Measurements from ENCODE around the gene SFXN2. TPM values are rescaled to one million over a fixed set of nuclear protein-coding genes. Genes with fewer than 3 reads are reported as not detected.
A peak's percentile ranks its signal among the peaks of the same experiment; 100 is the strongest.

Gene SFXN2
- total RNA-seq, 2 experiments from 2014 or later, result 38.1 to 45.1 TPM

DNA sequence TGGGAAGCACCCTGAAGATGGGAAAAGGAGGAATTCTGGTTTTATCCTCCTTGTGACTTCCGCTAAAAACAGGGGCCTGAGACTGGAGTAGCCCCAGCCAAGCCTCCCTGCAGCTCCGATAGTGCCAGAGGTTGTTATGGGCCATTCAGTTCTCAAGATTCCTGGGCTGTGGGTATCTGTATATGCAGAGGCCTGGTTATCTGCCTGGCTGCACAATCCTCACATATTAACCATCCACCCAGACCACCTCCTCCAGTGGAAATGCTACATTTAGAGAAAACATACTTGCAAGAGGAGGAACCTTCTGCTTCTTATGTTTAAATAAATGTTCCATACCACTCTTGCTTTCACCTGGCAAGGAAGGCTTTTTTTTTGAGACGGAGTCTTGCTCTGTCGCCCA lies 34.8 kb upstream of the SFXN2 start:
- Histone ChIP-seq H3K36me3 (ENCODE audit: insufficient read depth, low read length) (peaks cover 31% of the 10 kb centered on the region), H3K79me2 (ENCODE audit: insufficient read depth, low read depth, low read length) (no peaks in the 10 kb centered on the region), H3K4me3 (ENCODE audit: low read depth, low read length, poor library complexity, severe bottlenecking) (no peak overlapping the region), H2AFZ (ENCODE audit: low read length) (no peak overlapping the region), H3K27ac (ENCODE audit: low read depth, low read length, poor library complexity, severe bottlenecking) (no peak overlapping the region), H3K9me2 (ENCODE audit: insufficient read depth, low read length) (no peaks in the 10 kb centered on the region), H3K4me1 (ENCODE audit: insufficient read depth, low read length, poor library complexity, severe bottlenecking) (peaks cover 22% of the 10 kb centered on the region), H3K4me2 (ENCODE audit: low read length) (no peak overlapping the region), H4K20me1 (ENCODE audit: insufficient read depth, low read length) (no peaks in the 10 kb centered on the region), H3K9me3 (ENCODE audit: low read length) (no peaks in the 10 kb centered on the region)
- POLR2A ChIA-PET, result interaction anchor here (0.7 to 1.4 kb wide), 3 partner anchors 13 to 22 kb away, joined by 4 to 6 read pairs (median 4); no protein-coding TSS in a partner anchor
- CTCF ChIA-PET (ENCODE audit: unreplicated experiment), result no interaction called here
- DNase-seq (ENCODE audit: low spot score), result no peak
- intact Hi-C loops (cut with micrococcal nuclease; ENCODE audit: unreplicated experiment), result loop anchor here (2.0 kb wide), 1 partner anchor 35 kb away; the partner anchor contains the start of genes ARL3 and SFXN2
- BruUV-seq (replicated peaks), result no TSS peak
- TF ChIP-seq EZH2phosphoT487 (IDR thresholded peaks at IDR 0.05; ENCODE audit: borderline replicate concordance, low read depth, low read length), result no peak

GRCh38 chr10:102681696-102682095 lies 32.7 kb upstream of the SFXN2 start:
- Histone ChIP-seq H3K79me2 (ENCODE audit: insufficient read depth, low read depth, low read length) (no peaks in the 10 kb centered on the region), H2AFZ (ENCODE audit: low read length) (no peak overlapping the region), H3K36me3 (ENCODE audit: insufficient read depth, low read length) (peaks cover 42% of the 10 kb centered on the region), H3K9me2 (ENCODE audit: insufficient read depth, low read length) (no peaks in the 10 kb centered on the region), H3K4me3 (ENCODE audit: low read depth, low read length, poor library complexity, severe bottlenecking) (no peak overlapping the region), H3K9me3 (ENCODE audit: low read length) (no peaks in the 10 kb centered on the region), H3K4me2 (ENCODE audit: low read length) (no peak overlapping the region), H4K20me1 (ENCODE audit: insufficient read depth, low read length) (no peaks in the 10 kb centered on the region), H3K27ac (ENCODE audit: low read depth, low read length, poor library complexity, severe bottlenecking) (no peak overlapping the region), H3K4me1 (ENCODE audit: insufficient read depth, low read length, poor library complexity, severe bottlenecking) (peaks cover 8% of the 10 kb centered on the region)
- no peak for DNase-seq (ENCODE audit: low spot score)
- BruUV-seq (replicated peaks), result no TSS peak
- no peak for TF ChIP-seq EZH2phosphoT487 (IDR thresholded peaks at IDR 0.05; ENCODE audit: borderline replicate concordance, low read depth, low read length)
- TF ChIP-seq, protein P1, sequence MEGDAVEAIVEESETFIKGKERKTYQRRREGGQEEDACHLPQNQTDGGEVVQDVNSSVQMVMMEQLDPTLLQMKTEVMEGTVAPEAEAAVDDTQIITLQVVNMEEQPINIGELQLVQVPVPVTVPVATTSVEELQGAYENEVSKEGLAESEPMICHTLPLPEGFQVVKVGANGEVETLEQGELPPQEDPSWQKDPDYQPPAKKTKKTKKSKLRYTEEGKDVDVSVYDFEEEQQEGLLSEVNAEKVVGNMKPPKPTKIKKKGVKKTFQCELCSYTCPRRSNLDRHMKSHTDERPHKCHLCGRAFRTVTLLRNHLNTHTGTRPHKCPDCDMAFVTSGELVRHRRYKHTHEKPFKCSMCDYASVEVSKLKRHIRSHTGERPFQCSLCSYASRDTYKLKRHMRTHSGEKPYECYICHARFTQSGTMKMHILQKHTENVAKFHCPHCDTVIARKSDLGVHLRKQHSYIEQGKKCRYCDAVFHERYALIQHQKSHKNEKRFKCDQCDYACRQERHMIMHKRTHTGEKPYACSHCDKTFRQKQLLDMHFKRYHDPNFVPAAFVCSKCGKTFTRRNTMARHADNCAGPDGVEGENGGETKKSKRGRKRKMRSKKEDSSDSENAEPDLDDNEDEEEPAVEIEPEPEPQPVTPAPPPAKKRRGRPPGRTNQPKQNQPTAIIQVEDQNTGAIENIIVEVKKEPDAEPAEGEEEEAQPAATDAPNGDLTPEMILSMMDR (conservative IDR thresholded peaks at IDR 0.05; ENCODE audit: low read length), result no peak
- CTCF ChIA-PET (ENCODE audit: unreplicated experiment), result interaction anchor here (0.6 kb wide), 1 partner anchor 177 kb away, joined by 3 read pairs; no protein-coding TSS in a partner anchor
- POLR2A ChIA-PET, result interaction anchor here (1.1 kb wide), 1 partner anchor 16 kb away, joined by 4 read pairs; no protein-coding TSS in a partner anchor
- intact Hi-C loops (cut with micrococcal nuclease; ENCODE audit: unreplicated experiment), result no loop called here

GRCh38 chr10:102682416-102682815 lies 32.0 kb upstream of the SFXN2 start:
- Histone ChIP-seq H3K4me2 (ENCODE audit: low read length) (no peak overlapping the region), H2AFZ (ENCODE audit: low read length) (no peak overlapping the region), H3K4me3 (ENCODE audit: low read depth, low read length, poor library complexity, severe bottlenecking) (no peak overlapping the region), H4K20me1 (ENCODE audit: insufficient read depth, low read length) (no peaks in the 10 kb centered on the region), H3K27ac (ENCODE audit: low read depth, low read length, poor library complexity, severe bottlenecking) (no peak overlapping the region), H3K36me3 (ENCODE audit: insufficient read depth, low read length) (peaks cover 47% of the 10 kb centered on the region), H3K9me3 (ENCODE audit: low read length) (no peaks in the 10 kb centered on the region), H3K79me2 (ENCODE audit: insufficient read depth, low read depth, low read length) (no peaks in the 10 kb centered on the region), H3K9me2 (ENCODE audit: insufficient read depth, low read length) (no peaks in the 10 kb centered on the region), H3K4me1 (ENCODE audit: insufficient read depth, low read length, poor library complexity, severe bottlenecking) (peaks cover 8% of the 10 kb centered on the region)
- no TSS peak for BruUV-seq (replicated peaks)
- TF ChIP-seq, protein P1 (conservative IDR thresholded peaks at IDR 0.05; ENCODE audit: low read length), result peak; percentile 29; the same call in 1 of the 2 replicates
- TF ChIP-seq EZH2phosphoT487 (IDR thresholded peaks at IDR 0.05; ENCODE audit: borderline replicate concordance, low read depth, low read length), result no peak
- intact Hi-C loops (cut with micrococcal nuclease; ENCODE audit: unreplicated experiment), result no loop called here
- ChIA-PET POLR2A (interaction anchor here (1.0 kb wide), 1 partner anchor 34 kb away, joined by 4 read pairs; no protein-coding TSS in a partner anchor), CTCF (ENCODE audit: unreplicated experiment) (interaction anchor here (0.6 to 0.7 kb wide), 2 partner anchors 12 to 177 kb away, joined by 3 read pairs; no protein-coding TSS in a partner anchor)
- DNase-seq (ENCODE audit: low spot score), result no peak
